SU-DHL-6 (cell line): Measurements from ENCODE around the gene HARBI1.

Experiments used
- H2AFZ ChIP-seq: fragments of 200-600 bp; sonication (generic); 2 replicates; pipeline ENCODE4 v1.6.1; 2014; ENCODE audit warnings: low read depth, mild to moderate bottlenecking, moderate library complexity, mixed read lengths, antibody characterized with exemption, low read length; ENCODE audit not compliant: severe bottlenecking
- H3F3A ChIP-seq: fragments of 200-600 bp; shearing (Covaris generic); 2 replicates; pipeline ENCODE4 v1.6.0; 2016; ENCODE audit warnings: antibody characterized with exemption, mild to moderate bottlenecking; ENCODE audit not compliant: insufficient read depth
- H3K27ac ChIP-seq: fragments of 200-600 bp; sonication (generic); 2 replicates; pipeline ENCODE4 v1.5.1; 2016; ENCODE audit warnings: low read depth, mild to moderate bottlenecking, low read length, moderate library complexity, mixed read lengths
- H3K27me3 ChIP-seq: fragments of 200-600 bp; sonication (generic), shearing (Covaris generic); 2 replicates; pipeline ENCODE4 v1.6.0; 2014; ENCODE audit warnings: mild to moderate bottlenecking, low read length
- H3K36me3 ChIP-seq: fragments of 200-600 bp; sonication (generic); 2 replicates; pipeline ENCODE4 v1.6.1; 2014; ENCODE audit warnings: mild to moderate bottlenecking, low read length, mixed read lengths
- H3K4me2 ChIP-seq: fragments of 300-600, 200-600 bp; shearing (Covaris generic), sonication (generic); 2 replicates; pipeline ENCODE4 v1.6.0; 2014; ENCODE audit warnings: low read length, low read depth, mild to moderate bottlenecking; ENCODE audit not compliant: poor library complexity, severe bottlenecking
- H3K4me3 ChIP-seq: fragments of 200-600 bp; sonication (generic); 2 replicates; pipeline ENCODE4 v1.5.1; 2014; ENCODE audit warnings: antibody characterized with exemption, low read length, mild to moderate bottlenecking, mixed read lengths; ENCODE audit not compliant: insufficient read depth, poor library complexity, severe bottlenecking
- H3K79me2 ChIP-seq: fragments of 200-600 bp; sonication (generic); 2 replicates; pipeline ENCODE4 v1.6.1; 2014; ENCODE audit warnings: mild to moderate bottlenecking, low read length, moderate library complexity; ENCODE audit not compliant: insufficient read depth
- H3K9ac ChIP-seq: fragments of 200-600 bp; sonication (generic); 2 replicates; pipeline ENCODE4 v1.7.0; 2014; ENCODE audit warnings: mild to moderate bottlenecking, low read length
- H3K9me2 ChIP-seq: fragments of 200-600 bp; sonication (generic); replicated peaks from 2 replicates; pipeline ENCODE4 v1.6.1; 2014; ENCODE audit warnings: low read length; ENCODE audit not compliant: insufficient read depth
- H3K9me3 ChIP-seq: fragments of 200-600 bp; sonication (generic); 2 replicates; pipeline ENCODE4 v1.6.1; 2014; ENCODE audit warnings: low read length, mixed read lengths; ENCODE audit not compliant: insufficient read depth
- H4K20me1 ChIP-seq: fragments of 200-600 bp; sonication (generic); 2 replicates; pipeline ENCODE4 v1.6.1; 2014; ENCODE audit warnings: low read depth, mild to moderate bottlenecking, antibody characterized with exemption, low read length, moderate library complexity, mixed read lengths
- CTCF ChIP-seq: fragments of 200-600 bp; sonication (generic); IDR thresholded peaks from one replicate; pipeline ENCODE4 v1.5.1; 2017; ENCODE audit warnings: antibody characterized with exemption, mild to moderate bottlenecking, low read length, moderate library complexity; ENCODE audit not compliant: insufficient read depth, poor library complexity, severe bottlenecking
- EZH2phosphoT487 ChIP-seq: fragments of 200-600 bp; sonication (generic), shearing (Covaris generic); conservative IDR thresholded peaks from 2 replicates; pipeline ENCODE4 v1.6.1; 2018; ENCODE audit warnings: mild to moderate bottlenecking, antibody characterized with exemption, low read length, moderate library complexity, mixed read lengths

Gene HARBI1

GRCh38 chr11:46604796-46605195 is 12.2 kb downstream of the HARBI1 start:
- Histone ChIP-seq H3K79me2 (no peaks in the 10 kb centered on the region), H3K36me3 (no peaks in the 10 kb centered on the region), H3K4me3 (no peak overlapping the region), H3K27me3 (no peaks in the 10 kb centered on the region), H3K9me3 (no peaks in the 10 kb centered on the region), H3K4me2 (no peak overlapping the region), H4K20me1 (no peaks in the 10 kb centered on the region), H3K9me2 (no peaks in the 10 kb centered on the region), H3K27ac (no peak overlapping the region), H3F3A (no peaks in the 10 kb centered on the region), H3K9ac (no peak overlapping the region), H2AFZ (no peak overlapping the region)
- TF ChIP-seq EZH2phosphoT487 (no peak), CTCF (no peak)

GRCh38 chr11:46603704-46604308 is 13.2 kb downstream of the HARBI1 start:
- no peak overlapping the region for H3K4me2 ChIP-seq
- no peak overlapping the region for H3K27ac ChIP-seq
- TF ChIP-seq EZH2phosphoT487 (no peak), CTCF (no peak)
- no peak overlapping the region for H2AFZ ChIP-seq
- no peaks in the 10 kb centered on the region for H3K9me2 ChIP-seq
- no peaks in the 10 kb centered on the region for H4K20me1 ChIP-seq
- H3K36me3 ChIP-seq, result no peaks in the 10 kb centered on the region
- H3K4me3 ChIP-seq, result no peak overlapping the region
- H3F3A ChIP-seq, result no peaks in the 10 kb centered on the region
- no peaks in the 10 kb centered on the region for H3K79me2 ChIP-seq
- H3K27me3 ChIP-seq, result no peaks in the 10 kb centered on the region
- no peaks in the 10 kb centered on the region for H3K9me3 ChIP-seq
- no peak overlapping the region for H3K9ac ChIP-seq

GRCh38 chr11:46601129-46601528 is 15.9 kb downstream of the HARBI1 start:
- Histone ChIP-seq H3K4me3 (no peak overlapping the region), H3K27ac (no peak overlapping the region), H3K9ac (no peak overlapping the region), H3F3A (no peaks in the 10 kb centered on the region), H3K4me2 (no peak overlapping the region), H3K27me3 (no peaks in the 10 kb centered on the region), H3K9me3 (no peaks in the 10 kb centered on the region), H3K79me2 (no peaks in the 10 kb centered on the region), H3K9me2 (no peaks in the 10 kb centered on the region), H4K20me1 (no peaks in the 10 kb centered on the region), H3K36me3 (no peaks in the 10 kb centered on the region), H2AFZ (no peak overlapping the region)
- TF ChIP-seq CTCF, result no peak
- TF ChIP-seq EZH2phosphoT487, result no peak
